B cell (primary cell): ENCODE results near the gene MIF.

ENCODE experiments used
- EZH2 ChIP-seq: IDR thresholded peaks from 2 replicates; pipeline ENCODE4 v1.6.1; 2012; ENCODE audit warnings: borderline replicate concordance, low read depth, mild to moderate bottlenecking, moderate library complexity, low read length; ENCODE audit not compliant: insufficient read depth, poor library complexity, severe bottlenecking
- TF ChIP-seq, protein P1 (sequence below): fragments of 200-600 bp; IDR thresholded peaks from one replicate; pipeline ENCODE4 v1.8.0; 2022; ENCODE audit warnings: antibody characterized with exemption, mild to moderate bottlenecking

DNA sequence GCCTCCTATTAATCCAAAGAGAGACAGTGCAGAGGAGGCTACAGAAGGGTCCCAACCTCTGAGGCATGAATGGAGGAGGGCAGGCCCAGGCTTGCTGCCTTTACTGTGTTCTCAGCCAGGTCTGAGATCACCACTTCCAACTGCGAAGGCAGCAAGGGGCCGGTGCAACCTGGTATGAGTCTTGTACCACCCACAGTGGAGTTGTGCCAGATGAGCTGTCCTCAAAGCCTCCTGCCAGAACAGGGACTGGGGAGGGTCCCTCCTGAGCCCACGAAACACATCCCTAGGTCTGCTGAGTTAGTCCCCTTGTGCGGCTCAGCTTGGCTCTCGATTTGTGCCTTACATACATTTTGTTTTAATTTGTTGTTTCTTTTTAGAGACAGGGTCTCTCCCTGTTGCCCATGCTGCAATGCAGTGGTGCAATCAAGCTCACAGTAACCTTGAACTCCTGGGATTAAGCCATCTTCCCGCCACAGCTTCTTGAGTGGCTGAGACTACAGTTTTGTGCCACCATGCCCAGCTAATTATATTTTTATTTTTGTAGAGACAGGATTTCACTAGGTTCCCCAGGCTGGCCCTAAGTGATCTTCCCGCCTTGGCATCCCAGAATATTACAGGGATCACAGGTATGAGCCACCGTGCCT is 9.3 kb downstream of the MIF start:
- TF ChIP-seq, protein P1, sequence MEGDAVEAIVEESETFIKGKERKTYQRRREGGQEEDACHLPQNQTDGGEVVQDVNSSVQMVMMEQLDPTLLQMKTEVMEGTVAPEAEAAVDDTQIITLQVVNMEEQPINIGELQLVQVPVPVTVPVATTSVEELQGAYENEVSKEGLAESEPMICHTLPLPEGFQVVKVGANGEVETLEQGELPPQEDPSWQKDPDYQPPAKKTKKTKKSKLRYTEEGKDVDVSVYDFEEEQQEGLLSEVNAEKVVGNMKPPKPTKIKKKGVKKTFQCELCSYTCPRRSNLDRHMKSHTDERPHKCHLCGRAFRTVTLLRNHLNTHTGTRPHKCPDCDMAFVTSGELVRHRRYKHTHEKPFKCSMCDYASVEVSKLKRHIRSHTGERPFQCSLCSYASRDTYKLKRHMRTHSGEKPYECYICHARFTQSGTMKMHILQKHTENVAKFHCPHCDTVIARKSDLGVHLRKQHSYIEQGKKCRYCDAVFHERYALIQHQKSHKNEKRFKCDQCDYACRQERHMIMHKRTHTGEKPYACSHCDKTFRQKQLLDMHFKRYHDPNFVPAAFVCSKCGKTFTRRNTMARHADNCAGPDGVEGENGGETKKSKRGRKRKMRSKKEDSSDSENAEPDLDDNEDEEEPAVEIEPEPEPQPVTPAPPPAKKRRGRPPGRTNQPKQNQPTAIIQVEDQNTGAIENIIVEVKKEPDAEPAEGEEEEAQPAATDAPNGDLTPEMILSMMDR, result no peak
- TF ChIP-seq EZH2, result no peak
